SIG-M5 (cell line): Measurements from ENCODE around the gene TTC39A.
"Not testable (repeated sequence)": the region's sequence is repeated elsewhere in the genome, so short reads cannot be mapped to it uniquely, and the experiment has no call there.

Experiments
- DNase-seq: peaks from one replicate; lab custom pipeline; 2025; lab: John Stamatoyannopoulos, UW

The TTC39A gene

GRCh38 chr1:51336711-51337110 lies 6.3 kb upstream of the TTC39A start:
- DNase-seq, result no peak

GRCh38 chr1:51336004-51336403 lies 5.6 kb upstream of the TTC39A start:
- DNase-seq, result no peak

GRCh38 chr1:51331206-51332100 lies 1.1 kb upstream of the TTC39A start:
- no peak for DNase-seq

GRCh38 chr1:51329443-51330325 lies 678 bp downstream of the TTC39A start:
- DNase-seq, result no peak

GRCh38 chr1:51328926-51329325 lies 1.4 kb downstream of the TTC39A start:
- no peak for DNase-seq

- DNase-seq, result no peak
These were observed 2.1 kb downstream of the TTC39A start for GRCh38 chr1:51328279-51328678.

GRCh38 chr1:51327386-51327785 lies 3.0 kb downstream of the TTC39A start:
- DNase-seq, result no peak

GRCh38 chr1:51326839-51327238 lies 3.5 kb downstream of the TTC39A start:
- DNase-seq, result no peak

GRCh38 chr1:51325878-51326755 lies 4.2 kb downstream of the TTC39A start:
- DNase-seq, result no peak

- no peak for DNase-seq
These were observed 5.0 kb downstream of the TTC39A start for GRCh38 chr1:51325391-51325790.

GRCh38 chr1:51325011-51325385 lies 5.4 kb downstream of the TTC39A start:
- not testable (repeated sequence) for DNase-seq

GRCh38 chr1:51324251-51325010 lies 5.9 kb downstream of the TTC39A start:
- no peak for DNase-seq

- no peak for DNase-seq
These were observed 6.6 kb downstream of the TTC39A start for GRCh38 chr1:51323778-51324177.

GRCh38 chr1:51322417-51323101 lies 7.8 kb downstream of the TTC39A start:
- no peak for DNase-seq

- DNase-seq, result no peak
These were observed 8.5 kb downstream of the TTC39A start for GRCh38 chr1:51321924-51322280.

- no peak for DNase-seq
These were observed 9.1 kb downstream of the TTC39A start for GRCh38 chr1:51320967-51321923.

GRCh38 chr1:51317798-51318197 lies 12.6 kb downstream of the TTC39A start:
- DNase-seq, result no peak

- DNase-seq, result no peak
These were observed 13.6 kb downstream of the TTC39A start for GRCh38 chr1:51316846-51317120.

GRCh38 chr1:51316113-51316845 lies 14.1 kb downstream of the TTC39A start:
- DNase-seq, result no peak
